Endothelial cell of umbilical vein (primary cell): ENCODE results near the gene BCAS4. TPM values are rescaled to one million over a fixed set of nuclear protein-coding genes. Genes with fewer than 3 reads are reported as not detected.

Source experiments
- BruUV-seq: library from RNA; stranded (reverse); fragments of 400-500 nt; replicated peaks from 2 replicates; lab custom pipeline; 2021; lab: Mats Ljungman, UMichigan
- CTCF ChIA-PET: fragments of 300-600, 350-600 bp; sonication (Branson Sonifier 250); formaldehyde crosslinking; loops from one replicate; lab custom pipeline; 2021; ENCODE audit warnings: antibody characterized with exemption, inconsistent platforms; lab: Charles Lee
- POLR2A ChIA-PET: fragments of 300-600, 350-600 bp; sonication (Branson Sonifier 250); formaldehyde crosslinking; loops from one replicate; lab custom pipeline; 2021; ENCODE audit warnings: antibody characterized with exemption, inconsistent platforms; lab: Charles Lee
- DNase-seq: peaks from one replicate; pipeline ENCODE4 v3.0.0-alpha.2; 2011; ENCODE audit warnings: low read depth, low spot score
- FAIRE-seq: peaks from 2 replicates; lab custom pipeline; 2011; peaks lifted over from hg19 to GRCh38; lab: Jason Lieb, UNC
- H2AFZ ChIP-seq: 2 replicates; pipeline ENCODE4 v1.6.0; 2012; ENCODE audit warnings: low read depth, low read length, control low read depth, inconsistent platforms
- H3K27ac ChIP-seq: 2 replicates; pipeline ENCODE4 v1.5.1; 2011; ENCODE audit warnings: low read depth, mild to moderate bottlenecking, control low read depth, low read length, moderate library complexity; ENCODE audit not compliant: insufficient read depth
- H3K27me3 ChIP-seq, 2 experiments: 2 replicates each; pipeline versions ENCODE4 v1.6.0 to v1.6.1; 2011; ENCODE audit warnings: low read length in 2 of 2, mixed read lengths in 1 of 2; ENCODE audit not compliant: control insufficient read depth in 2 of 2, insufficient read depth in 2 of 2
- H3K36me3 ChIP-seq, 2 experiments: 2 replicates in 1 of 2; 3 replicates in 1 of 2; pipeline ENCODE4 v1.5.1; 2011; ENCODE audit warnings: low read length in 2 of 2, mild to moderate bottlenecking in 1 of 2, moderate library complexity in 1 of 2; ENCODE audit not compliant: control insufficient read depth in 2 of 2, insufficient read depth in 2 of 2; ENCODE audit errors: extremely low read depth in 1 of 2
- H3K4me1 ChIP-seq: 3 replicates; pipeline ENCODE4 v1.5.1; 2011; ENCODE audit warnings: mild to moderate bottlenecking, low read length; ENCODE audit not compliant: control insufficient read depth, insufficient read depth; ENCODE audit errors: extremely low read depth
- H3K4me2 ChIP-seq: 2 replicates; pipeline ENCODE4 v1.6.1; 2011; ENCODE audit warnings: low read length, control low read depth, mixed read lengths; ENCODE audit not compliant: insufficient read depth
- H3K4me3 ChIP-seq, 3 experiments: fragments of 200-600 bp in 1 of 3; sonication (generic), shearing (Covaris generic) in 1 of 3; replicated peaks in 1 of 3; 2 replicates each; pipeline ENCODE4 v1.5.1; 2011 to 2016; ENCODE audit warnings: control low read depth in 3 of 3, low read length in 3 of 3, mild to moderate bottlenecking in 2 of 3, inconsistent platforms in 1 of 3, low read depth in 1 of 3, moderate library complexity in 1 of 3; ENCODE audit not compliant: insufficient read depth in 1 of 3
- H3K79me2 ChIP-seq: 2 replicates; pipeline ENCODE4 v1.6.0; 2012; ENCODE audit warnings: low read length, inconsistent platforms; ENCODE audit not compliant: control insufficient read depth, insufficient read depth
- H3K9ac ChIP-seq: replicated peaks from 2 replicates; pipeline ENCODE3; 2011; ENCODE audit warnings: low read length, control low read depth; ENCODE audit not compliant: insufficient read depth; ENCODE audit errors: extremely low read depth
- H3K9me1 ChIP-seq: replicated peaks from 3 replicates; pipeline ENCODE4 v1.6.0; 2011; ENCODE audit warnings: mild to moderate bottlenecking, low read length; ENCODE audit not compliant: control insufficient read depth, insufficient read depth; ENCODE audit errors: extremely low read depth
- H3K9me3 ChIP-seq: replicated peaks from 2 replicates; pipeline ENCODE4 v1.5.1; 2012; ENCODE audit warnings: low read length, inconsistent platforms; ENCODE audit not compliant: control insufficient read depth, insufficient read depth
- H4K20me1 ChIP-seq: replicated peaks from 2 replicates; pipeline ENCODE3; 2011; ENCODE audit warnings: mild to moderate bottlenecking, low read length; ENCODE audit not compliant: control insufficient read depth, insufficient read depth; ENCODE audit errors: extremely low read depth
- EZH2 ChIP-seq: IDR thresholded peaks from 2 replicates; pipeline ENCODE4 v1.6.1; 2012; ENCODE audit warnings: borderline replicate concordance, low read depth, mild to moderate bottlenecking, moderate library complexity, low read length, inconsistent platforms; ENCODE audit not compliant: severe bottlenecking
- FOS ChIP-seq: IDR thresholded peaks from 2 replicates; pipeline ENCODE4 v1.6.1; 2011; ENCODE audit warnings: mild to moderate bottlenecking, low read length, moderate library complexity, borderline replicate concordance; ENCODE audit not compliant: insufficient read depth
- GATA2 ChIP-seq: IDR thresholded peaks from 2 replicates; pipeline ENCODE4 v1.7.0; 2011; ENCODE audit warnings: low read depth, mild to moderate bottlenecking, moderate library complexity, mixed read lengths, low read length; ENCODE audit not compliant: insufficient read length, insufficient read depth
- JUN ChIP-seq: IDR thresholded peaks from 2 replicates; pipeline ENCODE4 v1.6.1; 2011; ENCODE audit warnings: borderline replicate concordance, low read depth; ENCODE audit not compliant: insufficient read length, insufficient read depth
- MYC ChIP-seq: IDR thresholded peaks from one replicate; pipeline ENCODE4 v1.6.1; 2011; ENCODE audit warnings: mild to moderate bottlenecking, low read depth, low read length
- POLR2A ChIP-seq: IDR thresholded peaks from 2 replicates; pipeline ENCODE4 v1.6.1; 2012; ENCODE audit warnings: low read depth, mild to moderate bottlenecking, control low read depth, low read length
- POLR2AphosphoS5 ChIP-seq: IDR thresholded peaks from 2 replicates; pipeline ENCODE4 v1.6.1; 2012; ENCODE audit warnings: low read depth, mild to moderate bottlenecking, control low read depth, low read length, moderate library complexity; ENCODE audit not compliant: insufficient read depth
- dilution Hi-C: fragments of 300-500 bp; cut with MboI; formaldehyde crosslinking; loops from one replicate; pipeline ENCODE4 v1.15.0; 2019; ENCODE audit warnings: low sequenced_read_pairs; ENCODE audit not compliant: extremely low pct_ligation_motif_present
- intact Hi-C: fragments of 100-400 bp; cut with micrococcal nuclease; formaldehyde crosslinking; loops from one replicate; pipeline ENCODE4 v1.10.0; 2022
- polyA plus RNA-seq, 4 experiments: library from polyadenylated mRNA; depleted of rRNA in 3 of 4; stranded (reverse) in 3 of 4; unstranded in 1 of 4; fragments of >200 nt; gene quantifications; 2 replicates each; pipeline versions ENCODE4 v1.2.1 to v1.2.3, GENCODE V29; 2011 to 2012; ENCODE audit warnings: missing spikeins in 1 of 4
- total RNA-seq: library from RNA; stranded (reverse); gene quantifications from 2 replicates; pipeline ENCODE4 v1.2.3, GENCODE V29; 2021
- TF ChIP-seq, protein P1 (sequence below), 2 donors: IDR thresholded peaks; 1 replicate in 1 of 2; 2 replicates in 1 of 2; pipeline ENCODE4 v1.5.1; 2011; ENCODE audit warnings: low read length in 2 of 2, mild to moderate bottlenecking in 2 of 2, moderate library complexity in 2 of 2, control low read depth in 1 of 2, inconsistent platforms in 1 of 2, low read depth in 1 of 2; ENCODE audit not compliant: insufficient read depth in 1 of 2; ENCODE audit errors: extremely low read depth in 1 of 2
- TF ChIP-seq, protein P2 (sequence below): IDR thresholded peaks from 2 replicates; pipeline ENCODE4 v1.6.1; 2011; ENCODE audit not compliant: insufficient read depth, insufficient read length

Gene BCAS4
- total and polyA plus RNA-seq, 2 donors (not counting 3 experiments of a cell fraction or from before 2014, with no cell fraction given): 1.0 to 1.5 TPM

DNA sequence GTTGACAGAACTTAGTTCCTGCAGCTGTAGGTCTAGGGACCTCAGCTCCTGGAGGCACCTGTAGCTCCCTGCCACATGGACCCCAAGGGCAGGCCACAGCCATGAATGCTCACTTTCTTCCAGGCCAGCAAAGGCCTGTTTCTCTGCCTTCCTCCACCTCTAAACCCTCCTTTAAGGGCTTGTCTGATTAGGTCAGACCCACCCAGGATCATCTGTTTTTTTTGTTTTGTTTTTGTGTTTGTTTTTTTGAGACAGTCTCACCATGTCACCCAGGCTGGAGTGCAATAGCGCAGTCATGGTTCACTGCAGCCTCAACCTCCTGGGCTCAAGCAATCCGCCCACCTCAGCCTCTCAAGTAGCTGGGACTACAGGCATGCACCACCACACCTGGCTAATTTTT lies 11.5 kb upstream of the BCAS4 start:
- Histone ChIP-seq H3K4me1 (no peaks in the 10 kb centered on the region), H3K9me3 (no peaks in the 10 kb centered on the region), H3K9ac (no peak overlapping the region), H2AFZ (no peak overlapping the region), H3K4me3 (no peak overlapping the region), H3K4me2 (no peak overlapping the region), H3K36me3 (no peaks in the 10 kb centered on the region), H3K27ac (no peak overlapping the region), H4K20me1 (no peaks in the 10 kb centered on the region), H3K9me1 (no peaks in the 10 kb centered on the region), H3K27me3 (peaks cover 0 to 7% of the 10 kb centered on the region in 2 experiments), H3K79me2 (no peaks in the 10 kb centered on the region)
- dilution Hi-C loops (no loop called here), intact Hi-C loops (no loop called here)
- FAIRE-seq (no peak), DNase-seq (no peak)
- no TSS peak for BruUV-seq
- TF ChIP-seq GATA2 (no peak), POLR2A (no peak), EZH2 (no peak), MYC (no peak)
- ChIA-PET POLR2A (no interaction called here), CTCF (interaction anchor here (3.1 to 4.2 kb wide), 2 partner anchors 11 to 34 kb away, joined by 11 to 26 read pairs; partner anchors contain the start of gene BCAS4)

DNA sequence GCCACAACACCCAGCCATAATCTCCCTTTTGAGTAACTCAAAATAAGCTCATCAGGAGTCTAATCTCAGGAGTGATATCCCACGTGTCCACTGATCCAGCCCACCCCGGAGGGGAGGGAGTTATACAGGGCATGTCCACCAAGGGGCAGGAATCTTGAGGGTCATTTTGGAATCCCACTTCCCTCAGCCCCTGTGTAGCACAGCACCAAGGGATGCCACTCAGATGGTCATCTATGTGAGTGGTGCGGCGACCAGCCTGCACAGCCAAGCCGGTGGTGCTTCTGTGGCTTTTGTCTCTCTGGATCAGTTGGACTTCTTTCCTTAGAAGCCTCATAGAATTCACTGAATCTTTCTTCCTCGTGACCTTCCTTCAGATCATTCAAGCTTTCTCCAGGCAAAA lies 11.0 kb upstream of the BCAS4 start:
- no TSS peak for BruUV-seq

More for the DNA sequence above, 11.0 kb upstream of the BCAS4 start:
- Histone ChIP-seq H3K4me1 (no peaks in the 10 kb centered on the region), H2AFZ (no peak overlapping the region), H3K9ac (no peak overlapping the region), H3K4me3 (no peak overlapping the region), H3K9me1 (no peaks in the 10 kb centered on the region), H3K4me2 (no peak overlapping the region), H4K20me1 (no peaks in the 10 kb centered on the region), H3K27ac (no peak overlapping the region), H3K27me3 (peaks cover 0 to 7% of the 10 kb centered on the region in 2 experiments), H3K9me3 (no peaks in the 10 kb centered on the region), H3K79me2 (no peaks in the 10 kb centered on the region), H3K36me3 (no peaks in the 10 kb centered on the region)
- dilution Hi-C loops: no loop called here
- intact Hi-C loops: no loop called here
- no peak for TF ChIP-seq POLR2A
- TF ChIP-seq EZH2: no peak
- TF ChIP-seq, protein P1, sequence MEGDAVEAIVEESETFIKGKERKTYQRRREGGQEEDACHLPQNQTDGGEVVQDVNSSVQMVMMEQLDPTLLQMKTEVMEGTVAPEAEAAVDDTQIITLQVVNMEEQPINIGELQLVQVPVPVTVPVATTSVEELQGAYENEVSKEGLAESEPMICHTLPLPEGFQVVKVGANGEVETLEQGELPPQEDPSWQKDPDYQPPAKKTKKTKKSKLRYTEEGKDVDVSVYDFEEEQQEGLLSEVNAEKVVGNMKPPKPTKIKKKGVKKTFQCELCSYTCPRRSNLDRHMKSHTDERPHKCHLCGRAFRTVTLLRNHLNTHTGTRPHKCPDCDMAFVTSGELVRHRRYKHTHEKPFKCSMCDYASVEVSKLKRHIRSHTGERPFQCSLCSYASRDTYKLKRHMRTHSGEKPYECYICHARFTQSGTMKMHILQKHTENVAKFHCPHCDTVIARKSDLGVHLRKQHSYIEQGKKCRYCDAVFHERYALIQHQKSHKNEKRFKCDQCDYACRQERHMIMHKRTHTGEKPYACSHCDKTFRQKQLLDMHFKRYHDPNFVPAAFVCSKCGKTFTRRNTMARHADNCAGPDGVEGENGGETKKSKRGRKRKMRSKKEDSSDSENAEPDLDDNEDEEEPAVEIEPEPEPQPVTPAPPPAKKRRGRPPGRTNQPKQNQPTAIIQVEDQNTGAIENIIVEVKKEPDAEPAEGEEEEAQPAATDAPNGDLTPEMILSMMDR (IDR thresholded peaks at IDR 0.05; ENCODE audit: extremely low read depth in 1 of 2, insufficient read depth in 1 of 2, low read depth in 1 of 2, low read length in 2 of 2): no peak
- no peak for TF ChIP-seq POLR2AphosphoS5
- TF ChIP-seq MYC: no peak
- no peak for TF ChIP-seq FOS
- no peak for TF ChIP-seq GATA2
- no peak for TF ChIP-seq JUN
- TF ChIP-seq, protein P2, sequence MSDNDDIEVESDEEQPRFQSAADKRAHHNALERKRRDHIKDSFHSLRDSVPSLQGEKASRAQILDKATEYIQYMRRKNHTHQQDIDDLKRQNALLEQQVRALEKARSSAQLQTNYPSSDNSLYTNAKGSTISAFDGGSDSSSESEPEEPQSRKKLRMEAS: no peak
- FAIRE-seq (no peak), DNase-seq (no peak)
- ChIA-PET CTCF (interaction anchor here (3.1 to 4.2 kb wide), 2 partner anchors 10 to 34 kb away, joined by 11 to 26 read pairs; partner anchors contain the start of gene BCAS4), POLR2A (no interaction called here)
